ENCODE measurements around the gene PLOD3.
"Not testable (repeated sequence)": the region's sequence is repeated elsewhere in the genome, so short reads cannot be mapped to it uniquely, and the experiment has no call there.

PLOD3 gene

GRCh38 chr7:101210143-101210542 is 7.2 kb downstream of the PLOD3 start:
- DNase-seq (ENCODE audit: low spot score), result no peak

DNA sequence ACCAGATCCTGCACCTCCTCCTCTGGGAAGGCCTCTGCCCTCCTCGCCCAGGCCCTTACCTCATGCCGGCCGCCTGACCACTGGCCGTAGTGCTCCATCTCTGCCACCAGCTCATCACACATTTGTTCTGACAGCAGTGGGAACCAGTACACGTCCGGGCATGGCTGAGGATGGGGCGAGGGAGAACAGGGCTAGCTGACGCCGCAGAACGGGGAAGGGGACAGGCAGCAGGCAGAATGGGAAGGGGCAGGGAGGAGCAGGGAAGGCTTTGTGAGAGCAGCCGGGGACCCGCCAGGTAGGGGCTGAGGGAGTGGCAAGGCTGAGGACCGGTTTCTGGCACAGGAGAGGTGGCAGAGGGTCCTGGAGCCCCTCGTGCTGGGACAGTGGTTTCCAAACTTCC is 8.6 kb downstream of the PLOD3 start:
- DNase-seq (ENCODE audit: low spot score), result no peak

- DNase-seq (ENCODE audit: low spot score), result no peak
Observed at GRCh38 chr7:101207459-101207858, 9.9 kb downstream of the PLOD3 start.

DNA sequence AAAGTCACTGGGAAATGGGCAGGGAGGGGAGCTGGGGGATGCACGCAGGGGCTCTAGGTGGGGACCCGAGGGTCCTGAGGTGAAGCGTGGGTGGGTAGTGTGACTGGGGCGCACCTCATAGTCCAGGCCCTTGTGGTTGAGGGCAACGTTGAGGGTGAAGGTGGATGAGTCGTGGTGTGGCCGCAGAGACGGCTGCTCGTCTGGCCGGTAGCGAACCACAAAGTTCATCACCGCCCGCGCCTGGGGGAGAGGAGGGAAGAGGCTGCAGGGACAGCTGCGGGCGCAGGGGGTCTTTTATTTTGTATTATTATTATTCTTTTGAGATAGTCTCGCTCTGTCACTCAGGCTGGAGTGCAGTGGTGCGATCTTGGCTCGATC is 10.7 kb downstream of the PLOD3 start:
- DNase-seq (ENCODE audit: low spot score), result no peak

DNA sequence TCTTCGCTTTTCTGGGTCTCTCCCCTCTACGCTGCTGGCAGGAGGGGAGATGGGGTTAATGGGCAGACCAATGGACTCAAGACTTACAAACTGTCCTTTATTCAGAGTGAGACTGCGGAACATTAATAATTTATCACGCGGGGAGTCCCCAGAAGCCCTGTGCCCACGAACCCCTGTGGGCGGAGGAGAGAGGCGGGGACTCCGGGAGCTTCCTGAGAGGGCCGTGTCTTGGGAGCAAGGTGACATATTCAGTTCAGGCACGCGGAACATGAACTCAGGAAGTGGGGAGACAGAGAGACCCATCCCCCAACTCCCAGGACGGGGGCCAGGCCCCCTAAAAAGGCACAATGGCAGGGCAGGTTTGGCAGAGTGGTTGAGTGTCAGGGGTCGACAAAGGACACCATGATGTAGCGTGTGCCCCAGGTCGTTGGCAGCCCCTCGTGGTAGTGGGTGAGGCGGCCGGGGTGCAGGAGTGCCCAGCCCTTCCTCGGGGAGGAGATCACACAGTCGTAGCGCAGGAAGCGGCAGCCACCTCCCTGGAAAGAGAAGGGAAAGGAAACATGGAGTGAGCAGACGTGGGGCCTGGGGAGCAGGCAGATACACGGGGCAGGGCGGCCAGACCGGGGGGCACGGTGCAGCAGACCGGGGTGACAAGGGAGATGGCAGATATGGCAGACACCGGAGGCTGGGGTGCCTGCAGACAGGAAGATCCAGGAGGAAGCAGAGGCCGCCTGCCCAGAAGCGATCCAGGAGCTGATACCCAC is 11.3 kb downstream of the PLOD3 start:
- DNase-seq (ENCODE audit: low spot score), result no peak

- not testable (repeated sequence) for DNase-seq (ENCODE audit: low spot score)
Observed at GRCh38 chr7:101203740-101204738, 13.3 kb downstream of the PLOD3 start.

DNA sequence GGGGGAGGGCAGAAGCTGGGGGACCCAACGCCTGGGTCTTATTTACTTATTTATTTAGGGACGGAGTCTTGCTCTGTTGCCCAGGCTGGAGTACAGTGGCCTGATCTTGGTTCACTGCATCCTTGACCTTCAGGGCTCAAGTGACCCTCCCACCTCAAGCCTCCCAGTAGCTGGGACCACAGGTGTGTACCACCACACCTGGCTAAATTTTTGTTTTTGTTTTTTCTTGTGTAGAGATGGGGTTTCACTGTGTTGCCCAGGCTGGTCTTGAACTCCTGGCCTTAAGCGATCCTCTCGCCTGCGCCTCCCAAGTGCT is 14.8 kb downstream of the PLOD3 start:
- no peak for DNase-seq (ENCODE audit: low spot score)

DNA sequence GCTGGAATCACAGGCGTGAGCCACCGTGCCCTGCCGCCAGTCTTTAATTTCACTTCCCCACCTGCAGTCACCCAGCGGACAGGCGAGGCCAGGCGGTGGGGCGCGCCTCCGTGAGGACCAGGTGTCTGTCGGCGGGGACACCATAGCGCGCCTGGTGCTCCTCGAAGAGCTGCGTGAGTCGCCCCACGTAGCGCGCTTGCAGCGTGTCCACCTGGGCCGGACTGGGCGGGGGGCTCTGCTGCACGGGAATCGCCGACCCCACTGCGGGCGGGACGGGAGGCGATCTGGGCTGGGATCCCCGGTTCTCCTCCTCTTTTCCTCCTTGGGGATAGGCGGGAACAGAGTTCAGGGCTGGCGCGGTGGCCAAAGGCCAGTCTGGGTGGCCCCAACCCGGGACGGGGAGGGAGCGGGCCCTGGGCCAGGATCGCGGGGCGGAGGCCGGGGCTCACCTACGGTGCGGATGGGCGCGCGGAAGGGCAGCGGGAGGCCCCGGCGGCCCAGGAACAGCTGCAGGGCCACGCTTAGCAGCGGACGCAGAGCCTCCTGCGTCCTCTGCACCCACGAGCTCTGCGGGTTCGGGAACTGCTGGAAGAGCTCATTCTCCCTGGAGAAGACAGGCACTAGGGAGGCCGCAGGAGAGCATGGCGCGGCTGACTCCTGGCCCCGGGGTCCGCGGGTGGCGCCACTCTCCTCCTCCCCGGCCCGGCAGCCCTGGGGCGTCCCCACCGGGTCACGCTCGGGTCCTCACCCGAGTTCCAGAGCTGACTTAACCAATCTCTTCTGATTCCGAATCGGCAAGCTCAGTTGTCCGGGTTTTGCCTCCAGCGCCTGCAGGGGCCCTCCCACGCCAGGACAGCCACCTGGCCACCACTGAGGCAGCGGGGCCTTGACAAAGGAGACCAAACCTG is 15.4 kb downstream of the PLOD3 start:
- DNase-seq (ENCODE audit: low spot score), result no peak

DNA sequence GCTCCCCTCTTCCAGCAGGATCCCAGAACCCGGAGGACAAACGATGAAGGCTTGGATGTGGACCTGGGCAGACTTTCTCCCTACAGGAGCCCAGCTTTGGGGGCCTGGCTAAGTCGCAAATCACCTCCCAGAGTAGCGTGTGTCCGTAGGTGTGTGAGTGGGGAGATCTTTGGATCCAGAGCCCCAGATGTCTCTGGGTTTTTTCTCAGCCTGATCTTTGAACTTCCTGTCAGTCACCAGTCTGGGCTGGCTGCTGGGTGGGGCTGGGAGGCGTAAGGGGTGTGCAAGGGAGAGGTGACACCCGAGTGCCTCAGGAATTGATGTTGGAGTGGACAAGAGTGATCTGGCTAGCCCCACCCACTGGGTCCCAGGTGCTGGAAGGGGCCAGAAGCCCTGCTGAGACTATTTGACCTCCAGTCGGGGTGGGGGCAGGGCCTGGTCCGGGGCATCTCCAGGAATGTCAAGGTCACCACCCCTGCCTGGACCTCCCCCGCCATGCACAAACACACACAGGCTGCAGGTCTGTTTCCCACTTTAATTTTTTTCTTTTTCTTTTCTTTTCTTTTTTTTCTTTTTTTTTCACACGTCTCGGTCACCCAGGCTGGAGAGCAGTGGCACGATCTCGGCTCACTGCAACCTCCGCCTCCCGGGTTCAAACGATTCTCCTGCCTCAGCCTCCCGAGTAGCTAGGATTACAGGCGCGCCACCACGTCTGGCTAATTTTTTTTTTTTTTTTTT is 16.4 kb downstream of the PLOD3 start, which contains the start of gene MOGAT3:
Gene MOGAT3, minus strand, starts transcription at position 175 of the 738 bp plus-strand sequence. CDS start 182 bp downstream, outside the sequence.
- DNase-seq (ENCODE audit: low spot score), result peak; percentile 62

DNA sequence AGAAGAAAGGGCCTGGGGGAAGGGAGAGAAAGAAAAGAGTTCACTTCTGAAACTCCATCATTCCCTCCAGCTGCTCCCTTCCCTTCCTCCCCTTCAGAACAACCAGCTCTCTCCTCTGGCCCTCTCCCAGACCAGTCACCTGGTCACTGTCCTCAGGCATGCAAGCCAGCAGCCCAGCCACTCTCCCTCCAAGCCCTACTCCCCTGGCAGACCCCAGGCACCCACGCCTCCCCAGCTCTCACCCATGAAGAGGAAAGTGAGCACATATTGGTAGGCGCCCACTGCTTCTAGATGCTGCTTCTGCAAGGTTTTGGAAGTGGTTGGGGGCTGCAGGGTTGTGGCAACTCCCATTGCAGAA is 16.9 kb downstream of the PLOD3 start:
- DNase-seq (ENCODE audit: low spot score), result no peak

DNA sequence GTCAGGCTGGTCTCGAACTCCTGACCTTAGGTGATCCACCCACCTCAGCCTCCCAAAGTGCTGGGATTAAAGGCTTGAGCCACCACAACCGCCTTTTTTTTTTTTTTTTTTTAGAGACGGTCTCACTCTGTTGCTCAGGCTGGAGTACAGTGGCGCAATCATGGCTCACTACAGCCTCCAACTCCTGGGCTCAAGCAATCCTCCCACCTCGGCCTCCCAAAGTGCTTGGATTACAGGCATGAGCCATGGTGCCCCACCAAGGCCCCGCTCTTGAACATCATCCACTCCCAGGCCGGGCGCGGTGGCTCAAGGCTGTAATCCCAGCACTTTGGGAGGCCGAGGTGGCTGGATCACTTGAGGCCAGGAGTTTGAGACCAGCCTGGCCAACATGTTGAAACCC is 17.9 kb downstream of the PLOD3 start:
- not testable (repeated sequence) for DNase-seq (ENCODE audit: low spot score)

DNA sequence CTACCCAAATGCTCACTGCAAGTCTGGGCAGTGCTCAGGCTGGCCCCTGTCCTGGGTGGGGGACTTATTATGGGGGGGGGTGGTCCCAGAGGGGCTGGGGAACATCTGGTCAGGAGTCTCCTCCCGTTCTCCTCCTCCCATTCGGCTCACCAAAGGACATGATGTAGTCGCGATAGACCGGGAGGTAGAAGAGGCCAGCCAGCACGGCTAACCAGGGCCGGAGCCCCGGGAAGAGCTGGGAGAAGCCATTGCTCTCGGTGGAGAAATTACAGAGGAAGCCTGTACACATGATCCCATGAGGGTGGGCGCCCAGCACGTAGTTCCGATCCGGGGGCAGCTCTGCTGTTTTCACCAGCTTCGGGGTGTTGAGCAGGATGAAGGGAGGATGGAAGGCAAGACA is 18.9 kb downstream of the PLOD3 start:
- DNase-seq (ENCODE audit: low spot score), result no peak

- DNase-seq (ENCODE audit: low spot score), result no peak
Observed at GRCh38 chr7:101197991-101198390, 19.4 kb downstream of the PLOD3 start.

GRCh38 chr7:101195884-101196283 is 21.5 kb downstream of the PLOD3 start:
- no peak for DNase-seq (ENCODE audit: low spot score)

DNA sequence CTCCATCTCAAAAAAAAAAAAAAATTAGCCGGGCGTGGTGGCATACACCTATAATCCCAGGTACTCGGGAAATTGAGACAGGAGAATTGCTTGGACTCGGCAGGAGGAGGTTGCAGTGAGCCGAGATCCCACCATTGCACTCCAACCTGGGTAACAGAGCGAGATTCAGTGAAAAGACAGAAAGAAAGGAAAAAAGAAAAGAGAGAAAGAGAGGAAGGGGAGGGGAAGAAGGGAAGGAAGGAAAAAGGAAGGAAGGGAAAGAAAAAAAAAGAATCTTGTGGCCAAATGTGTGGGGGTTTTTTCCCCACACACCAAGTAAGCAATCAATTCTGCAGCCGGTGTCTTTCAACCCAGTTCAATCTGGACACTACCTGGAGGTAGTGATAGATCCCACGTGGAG is 28.3 kb downstream of the PLOD3 start:
- DNase-seq (ENCODE audit: low spot score), result no peak

- DNase-seq (ENCODE audit: low spot score), result no peak
Observed at GRCh38 chr7:101186844-101187428, 30.4 kb downstream of the PLOD3 start.

GRCh38 chr7:101186194-101186593 is 31.2 kb downstream of the PLOD3 start:
- DNase-seq (ENCODE audit: low spot score), result no peak

DNA sequence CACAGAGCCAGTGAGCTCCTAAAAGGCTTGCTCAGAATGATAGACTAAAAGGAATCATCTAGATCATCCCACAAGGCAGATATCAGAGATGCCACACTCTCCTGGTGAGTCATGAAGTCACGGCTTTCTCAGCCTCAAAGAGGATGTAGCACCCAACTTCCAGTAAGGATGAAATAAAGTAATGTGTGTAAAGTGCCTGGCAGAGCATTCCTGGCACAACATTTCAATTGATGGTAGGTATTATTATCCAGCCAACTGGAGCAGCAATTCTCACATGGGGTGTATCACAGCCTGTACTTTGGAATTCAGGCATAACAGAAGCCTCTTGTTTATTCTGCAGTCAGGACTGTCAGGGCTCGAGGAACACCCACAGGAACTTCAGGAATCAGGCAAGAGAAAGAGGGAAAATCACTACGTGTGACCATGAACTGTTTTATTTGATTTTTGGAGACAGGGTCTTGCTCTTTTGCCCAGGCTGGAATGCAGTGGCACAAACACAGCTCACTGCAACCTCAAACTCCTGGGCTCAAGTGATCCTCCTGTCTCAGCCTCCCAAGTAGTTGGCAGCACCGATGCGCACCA is 32.0 kb downstream of the PLOD3 start:
- no peak for DNase-seq (ENCODE audit: low spot score)

GRCh38 chr7:101180130-101180755 is 37.1 kb downstream of the PLOD3 start, which contains the start of gene NAT16:
TSS of gene NAT16 (minus strand) at chr7:101180293. CDS start at chr7:101174807, 5,486 bp downstream.
- no peak for DNase-seq (ENCODE audit: low spot score)

- no peak for DNase-seq (ENCODE audit: low spot score)
Observed at GRCh38 chr7:101179713-101180112, 37.7 kb downstream of the PLOD3 start.

All from LoVo (cell line).